ENCODE measurements around the gene IFNL1.

GRCh38 chr19:39296906-39297305, 699 bp downstream of the IFNL1 start:
- TF ChIP-seq CTCF (IDR thresholded peaks at IDR 0.05; ENCODE audit: low read depth, low read length, poor library complexity, severe bottlenecking): no peak
- no peak for TF ChIP-seq EZH2phosphoT487 (IDR thresholded peaks at IDR 0.05; ENCODE audit: borderline replicate concordance, low read length)

Measured in DOHH2 (cell line).